GM12872 (cell line): ENCODE measurements around the gene MYO3B.
A peak's percentile ranks its signal among the peaks of the same experiment; 100 is the strongest.

ENCODE experiments used
- TF ChIP-seq, protein P1 (sequence below): IDR thresholded peaks from 3 replicates; pipeline ENCODE4 v1.5.1; 2011; ENCODE audit warnings: low read depth, mild to moderate bottlenecking, low read length, moderate library complexity; ENCODE audit not compliant: insufficient read depth

The MYO3B gene

DNA sequence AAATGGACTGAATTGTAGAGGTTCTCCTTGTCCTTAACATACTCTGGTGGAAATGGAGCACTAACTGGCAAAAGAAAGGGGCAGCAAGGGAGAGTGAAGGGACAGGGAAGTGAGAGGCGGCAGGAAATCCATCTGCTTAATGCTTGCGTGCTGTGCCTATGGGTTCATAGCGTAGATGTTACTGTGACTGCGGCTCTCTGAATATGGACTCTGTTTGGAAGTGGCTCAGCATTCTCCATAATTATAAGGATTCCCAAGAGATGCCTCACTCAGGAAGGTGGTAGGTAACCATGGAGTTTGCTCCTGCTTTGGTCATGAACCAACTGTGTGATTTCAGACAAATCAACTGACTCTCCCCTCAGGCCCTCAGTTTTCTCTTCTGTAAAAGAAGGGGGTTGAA lies 50.0 kb downstream of the MYO3B start:
- TF ChIP-seq, protein P1, sequence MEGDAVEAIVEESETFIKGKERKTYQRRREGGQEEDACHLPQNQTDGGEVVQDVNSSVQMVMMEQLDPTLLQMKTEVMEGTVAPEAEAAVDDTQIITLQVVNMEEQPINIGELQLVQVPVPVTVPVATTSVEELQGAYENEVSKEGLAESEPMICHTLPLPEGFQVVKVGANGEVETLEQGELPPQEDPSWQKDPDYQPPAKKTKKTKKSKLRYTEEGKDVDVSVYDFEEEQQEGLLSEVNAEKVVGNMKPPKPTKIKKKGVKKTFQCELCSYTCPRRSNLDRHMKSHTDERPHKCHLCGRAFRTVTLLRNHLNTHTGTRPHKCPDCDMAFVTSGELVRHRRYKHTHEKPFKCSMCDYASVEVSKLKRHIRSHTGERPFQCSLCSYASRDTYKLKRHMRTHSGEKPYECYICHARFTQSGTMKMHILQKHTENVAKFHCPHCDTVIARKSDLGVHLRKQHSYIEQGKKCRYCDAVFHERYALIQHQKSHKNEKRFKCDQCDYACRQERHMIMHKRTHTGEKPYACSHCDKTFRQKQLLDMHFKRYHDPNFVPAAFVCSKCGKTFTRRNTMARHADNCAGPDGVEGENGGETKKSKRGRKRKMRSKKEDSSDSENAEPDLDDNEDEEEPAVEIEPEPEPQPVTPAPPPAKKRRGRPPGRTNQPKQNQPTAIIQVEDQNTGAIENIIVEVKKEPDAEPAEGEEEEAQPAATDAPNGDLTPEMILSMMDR: no peak

DNA sequence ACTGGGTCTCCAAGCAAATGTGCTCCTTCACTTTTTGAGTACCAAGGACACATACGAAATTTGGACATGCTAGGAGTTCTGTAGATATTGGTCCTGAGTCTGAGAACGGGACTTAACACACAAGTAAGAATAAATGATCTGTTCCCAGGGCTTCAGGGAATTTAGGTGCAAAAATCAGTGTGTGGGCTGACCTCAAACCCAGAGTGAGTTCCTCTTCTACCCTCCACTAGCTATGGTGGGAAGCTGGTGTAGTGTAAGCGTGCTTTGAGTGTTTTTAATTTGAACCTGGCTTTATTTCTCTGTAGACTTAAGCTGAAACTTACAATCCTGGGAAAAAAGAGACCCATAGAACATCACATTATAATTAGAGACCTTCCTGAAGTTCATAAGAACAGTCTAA lies 50.5 kb downstream of the MYO3B start:
- TF ChIP-seq, protein P1: no peak

DNA sequence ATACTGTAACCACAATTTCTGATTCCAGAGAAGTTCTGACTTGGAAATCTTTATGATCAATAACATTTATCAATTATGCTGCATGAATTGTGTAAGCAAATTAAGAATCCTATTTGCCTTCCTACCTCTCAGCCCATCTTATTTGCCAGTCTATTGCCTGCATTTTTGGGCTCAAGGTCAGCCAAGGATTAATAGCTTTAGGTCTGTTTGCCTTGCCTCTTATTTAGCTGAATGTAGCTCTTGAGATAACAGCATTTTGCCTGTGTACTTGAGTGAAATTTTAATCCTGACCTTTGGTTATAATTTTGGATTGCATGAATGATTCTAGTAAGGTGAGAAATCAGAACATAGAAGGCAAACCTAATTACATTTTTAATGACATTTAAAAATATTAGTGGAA lies 51.2 kb downstream of the MYO3B start:
- TF ChIP-seq, protein P1: no peak

DNA sequence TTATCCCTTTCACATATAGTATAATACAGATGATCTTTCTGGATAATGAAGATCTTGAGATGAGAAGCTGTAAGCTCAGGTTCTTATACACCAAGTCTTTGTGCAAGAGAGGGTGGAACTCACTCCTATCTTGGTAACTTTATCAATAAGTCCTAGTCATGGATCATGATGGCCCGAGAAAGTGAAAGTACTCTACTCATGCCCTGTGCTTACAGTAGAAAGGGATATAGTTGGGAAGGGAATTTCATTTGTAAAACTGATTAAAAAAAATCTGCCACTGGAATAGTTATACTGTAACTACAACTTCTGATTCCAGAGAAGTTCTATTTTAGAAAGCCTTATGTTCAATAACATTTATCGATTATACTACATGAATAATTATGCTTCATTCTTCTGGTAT lies 51.8 kb downstream of the MYO3B start:
- TF ChIP-seq, protein P1: no peak

DNA sequence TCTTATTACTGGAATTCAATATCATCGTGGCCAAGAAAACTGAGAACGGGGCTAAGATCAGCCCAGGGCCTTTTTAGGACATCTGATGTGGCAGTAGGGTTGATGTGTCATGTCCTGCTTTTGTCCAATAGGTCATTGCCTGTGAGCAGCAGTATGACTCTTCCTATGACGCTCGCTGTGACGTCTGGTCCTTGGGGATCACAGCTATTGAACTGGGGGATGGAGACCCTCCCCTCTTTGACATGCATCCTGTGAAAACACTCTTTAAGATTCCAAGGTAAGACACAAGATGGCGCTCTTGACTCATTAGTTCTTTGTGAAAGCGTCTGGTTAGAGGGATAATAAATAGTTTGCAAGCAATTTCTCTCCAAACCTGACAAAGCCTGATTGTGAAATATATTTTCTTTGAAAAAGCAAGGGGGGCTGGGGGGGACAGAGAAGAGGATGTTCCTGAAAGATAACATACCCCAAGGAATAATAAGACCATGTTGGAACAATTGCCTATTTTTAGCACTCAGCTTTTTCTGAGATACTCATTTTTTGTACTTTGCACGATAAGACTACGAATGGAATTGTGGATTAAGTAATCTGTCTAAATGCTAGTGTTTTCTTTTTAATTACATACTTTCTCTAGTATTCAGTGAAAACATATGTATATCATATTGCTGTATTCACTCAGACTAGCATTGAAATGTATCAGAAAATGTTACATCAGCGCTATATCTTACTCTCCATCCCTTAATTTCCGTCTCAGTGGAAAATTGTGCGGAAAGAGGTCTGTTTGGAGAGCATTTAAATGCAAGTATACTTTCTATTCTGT lies 58.1 kb downstream of the MYO3B start:
- TF ChIP-seq, protein P1: peak; percentile 66

DNA sequence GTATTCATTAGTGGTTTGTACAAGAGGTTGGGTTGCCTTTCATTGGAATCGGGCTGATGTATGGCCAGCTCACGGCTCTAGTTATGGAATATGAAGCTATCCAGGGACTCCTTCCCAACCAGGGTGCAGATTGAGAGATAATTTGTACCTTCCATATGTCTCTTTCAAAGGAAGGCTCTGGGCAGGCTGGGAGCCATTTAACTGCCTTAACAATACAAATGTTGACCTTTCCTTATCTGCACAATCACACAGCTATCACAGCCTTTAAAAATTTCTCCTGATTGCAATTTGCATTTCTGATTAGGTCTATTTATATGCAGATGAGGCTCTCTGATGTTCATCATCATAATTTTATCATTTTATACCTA lies 58.7 kb downstream of the MYO3B start:
- TF ChIP-seq, protein P1: no peak

DNA sequence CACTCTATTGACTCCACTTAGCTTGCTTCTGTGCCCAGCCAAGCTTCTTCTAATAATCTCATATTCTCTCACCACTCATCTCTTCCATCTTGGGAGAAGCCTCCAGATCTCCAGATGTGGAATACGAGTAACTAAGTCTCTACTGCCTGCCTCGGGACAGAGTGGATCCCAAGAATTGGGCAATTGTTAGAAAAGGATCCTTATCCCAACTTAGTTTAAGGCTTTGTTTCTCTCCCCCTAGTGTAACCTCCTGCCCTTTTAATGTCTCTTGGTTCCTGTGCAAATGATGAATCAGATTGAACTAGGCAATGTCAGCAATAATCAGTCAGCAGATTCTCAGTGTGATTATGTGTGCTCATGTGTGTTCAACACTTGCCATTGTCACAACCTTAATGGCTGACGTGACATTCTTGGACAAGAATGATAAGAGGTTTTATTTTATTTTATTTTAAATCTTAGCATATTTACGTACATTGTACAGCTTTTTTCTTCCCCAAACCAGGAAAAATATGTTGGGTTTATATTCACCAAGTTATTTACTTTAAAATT lies 59.7 kb downstream of the MYO3B start:
- TF ChIP-seq, protein P1: no peak
